Medulla oblongata (tissue), 1 donor: ENCODE results near the gene ANO10.
"Not testable (repeated sequence)": the region's sequence is repeated elsewhere in the genome, so short reads cannot be mapped to it uniquely, and the experiment has no call there.

Experiments
- DNase-seq: peaks from one replicate; pipeline ENCODE4 v3.0.0-alpha.2; 2015; ENCODE audit errors: extremely low spot score

ANO10 gene, protein sequence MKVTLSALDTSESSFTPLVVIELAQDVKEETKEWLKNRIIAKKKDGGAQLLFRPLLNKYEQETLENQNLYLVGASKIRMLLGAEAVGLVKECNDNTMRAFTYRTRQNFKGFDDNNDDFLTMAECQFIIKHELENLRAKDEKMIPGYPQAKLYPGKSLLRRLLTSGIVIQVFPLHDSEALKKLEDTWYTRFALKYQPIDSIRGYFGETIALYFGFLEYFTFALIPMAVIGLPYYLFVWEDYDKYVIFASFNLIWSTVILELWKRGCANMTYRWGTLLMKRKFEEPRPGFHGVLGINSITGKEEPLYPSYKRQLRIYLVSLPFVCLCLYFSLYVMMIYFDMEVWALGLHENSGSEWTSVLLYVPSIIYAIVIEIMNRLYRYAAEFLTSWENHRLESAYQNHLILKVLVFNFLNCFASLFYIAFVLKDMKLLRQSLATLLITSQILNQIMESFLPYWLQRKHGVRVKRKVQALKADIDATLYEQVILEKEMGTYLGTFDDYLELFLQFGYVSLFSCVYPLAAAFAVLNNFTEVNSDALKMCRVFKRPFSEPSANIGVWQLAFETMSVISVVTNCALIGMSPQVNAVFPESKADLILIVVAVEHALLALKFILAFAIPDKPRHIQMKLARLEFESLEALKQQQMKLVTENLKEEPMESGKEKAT

DNA sequence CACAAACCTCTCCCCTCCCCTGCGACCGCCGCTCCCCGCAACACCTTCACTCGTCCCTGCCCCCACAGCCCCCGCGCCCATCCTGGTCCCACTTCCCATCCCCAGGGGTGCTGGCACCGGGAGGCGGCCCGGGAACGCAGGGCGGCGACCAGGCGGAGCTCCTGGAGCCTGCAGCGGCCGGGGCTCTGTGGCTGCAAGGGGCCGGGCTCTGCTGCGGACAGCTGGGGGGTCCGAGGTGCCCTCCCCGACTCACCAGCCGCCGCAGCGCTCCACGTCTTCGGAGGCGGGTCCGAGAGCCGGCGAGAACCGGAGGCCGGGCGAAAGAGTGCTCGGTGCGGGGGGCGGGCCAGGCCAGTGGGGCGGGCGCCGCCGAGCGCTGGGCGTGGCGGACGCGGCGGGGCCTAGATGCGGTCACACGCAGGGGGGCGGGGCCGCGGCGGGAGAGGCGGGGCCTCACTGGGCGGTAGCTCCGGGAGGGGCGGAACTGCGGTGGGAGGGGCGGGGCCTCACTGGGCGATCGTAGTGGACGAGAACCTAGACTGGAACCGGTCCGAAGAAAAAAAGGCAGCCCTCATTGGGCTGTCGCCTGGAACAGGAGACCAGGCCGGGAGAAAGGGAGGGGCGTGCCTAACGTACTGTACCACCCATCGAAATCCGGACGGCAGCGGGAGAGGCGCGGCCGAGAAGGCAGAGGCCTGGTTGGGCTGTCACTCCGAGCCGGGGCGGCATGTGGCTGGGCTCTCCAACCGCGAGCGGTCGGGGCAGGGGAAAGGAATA lies at the start of gene ANO10:
ANO10 (minus strand) TSS at position 356 of the 777 bp plus-strand sequence. CDS start 16,159 bp downstream, outside the sequence.
- DNase-seq: peak; percentile 98

DNA sequence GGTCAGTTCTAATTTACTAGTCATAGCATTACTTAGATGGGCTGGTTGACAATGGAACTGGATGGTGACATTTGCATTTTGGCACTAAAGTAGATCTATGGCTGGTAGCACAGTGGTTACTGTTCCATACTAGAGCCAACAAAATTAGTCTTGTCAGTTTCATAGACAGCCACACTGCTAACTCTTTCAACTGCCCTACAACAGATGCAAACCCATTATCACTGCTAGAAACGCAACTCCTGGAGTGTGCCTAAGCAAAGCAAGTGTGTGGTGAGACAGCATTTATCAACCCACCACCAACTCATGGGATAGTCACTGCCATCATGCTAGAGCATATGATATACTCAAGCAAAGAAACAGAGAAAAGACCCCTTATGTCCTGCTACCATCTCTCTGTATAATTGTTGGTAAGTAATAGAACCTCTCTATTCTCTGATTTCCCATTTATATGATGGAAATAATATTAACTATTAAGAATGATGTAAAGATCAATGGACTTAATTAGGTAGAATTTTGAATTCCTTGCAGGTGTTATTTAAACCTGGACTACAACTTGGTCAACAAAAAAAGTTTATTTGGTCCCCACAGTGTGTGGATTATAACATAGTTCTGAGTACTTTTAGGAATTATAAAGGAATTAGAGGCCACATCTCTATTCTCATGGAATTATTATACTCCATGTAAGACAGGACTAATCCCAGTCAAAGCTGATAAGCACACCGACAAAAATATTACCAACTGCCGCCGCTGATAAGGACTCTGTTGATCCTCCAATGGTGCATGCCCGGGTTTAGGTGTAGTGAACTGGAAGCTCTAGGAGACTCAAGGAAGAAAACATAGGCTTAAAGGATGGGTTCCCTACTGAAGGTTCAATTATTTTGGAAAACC lies 49.1 kb upstream of the ANO10 start:
- no peak for DNase-seq

DNA sequence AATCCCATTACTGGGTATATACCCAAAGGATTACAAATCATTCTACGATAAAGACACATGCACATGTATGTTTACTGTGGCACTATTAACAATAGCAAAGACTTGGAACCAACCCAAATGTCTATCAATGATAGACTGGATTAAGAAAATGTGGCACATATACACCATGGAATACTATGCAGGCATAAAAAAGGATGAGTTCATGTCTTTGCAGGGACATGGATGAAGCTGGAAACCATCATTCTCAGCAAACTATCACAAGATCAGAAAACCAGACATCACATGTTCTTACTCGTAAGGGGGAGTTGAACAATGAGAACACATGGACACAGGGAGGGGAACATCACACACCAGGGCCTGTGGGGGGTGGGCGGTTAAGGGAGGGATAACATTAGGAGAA lies 43.2 kb upstream of the ANO10 start:
- DNase-seq: not testable (repeated sequence)

DNA sequence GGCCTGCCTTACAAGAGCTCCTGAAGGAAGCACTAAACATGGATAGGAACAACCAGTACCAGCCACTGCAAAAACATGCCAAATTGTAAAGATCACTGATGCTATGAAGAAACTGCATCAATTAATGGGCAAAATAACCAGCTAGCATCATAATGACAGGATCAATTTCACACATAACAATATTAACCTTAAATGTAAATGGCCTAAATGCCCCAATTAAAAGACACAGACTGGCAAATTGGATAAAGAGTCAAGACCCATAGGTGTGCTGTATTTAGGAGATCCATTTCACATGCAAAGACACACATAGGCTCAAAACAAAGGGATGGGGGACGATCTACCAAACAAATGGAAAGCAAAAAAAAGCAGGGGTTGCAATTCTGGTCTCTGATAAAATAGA lies 39.6 kb upstream of the ANO10 start:
- not testable (repeated sequence) for DNase-seq

DNA sequence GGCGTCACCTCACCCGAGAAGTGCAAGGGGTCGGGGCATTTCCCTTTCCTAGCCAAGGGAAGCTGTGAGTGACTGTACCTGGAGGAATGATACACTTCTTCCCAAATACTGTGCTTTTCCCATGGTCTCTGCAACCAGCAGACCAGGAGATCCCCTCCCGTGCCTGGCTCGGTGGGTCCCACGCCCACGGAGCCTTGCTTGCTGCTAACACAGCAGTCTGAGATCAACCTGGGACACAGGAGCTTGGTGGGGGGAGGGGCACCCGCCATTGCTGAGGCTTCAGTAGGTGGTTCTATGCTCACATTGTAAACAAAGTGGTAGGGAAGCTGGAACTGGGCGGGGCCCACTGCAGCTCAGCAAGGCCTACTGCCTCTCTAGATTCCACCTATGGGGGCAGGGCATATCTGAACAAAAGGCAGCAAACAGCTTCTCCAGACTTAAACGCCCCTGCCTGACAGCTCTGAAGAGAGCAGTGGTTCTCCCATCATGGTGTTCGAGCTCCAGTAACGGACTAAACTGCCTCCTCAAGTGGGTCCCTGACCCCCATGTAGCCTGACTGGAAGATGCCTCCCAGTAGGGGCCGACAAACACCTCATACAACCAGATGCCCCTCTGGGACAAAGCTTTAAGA lies 37.6 kb upstream of the ANO10 start:
- no peak for DNase-seq

DNA sequence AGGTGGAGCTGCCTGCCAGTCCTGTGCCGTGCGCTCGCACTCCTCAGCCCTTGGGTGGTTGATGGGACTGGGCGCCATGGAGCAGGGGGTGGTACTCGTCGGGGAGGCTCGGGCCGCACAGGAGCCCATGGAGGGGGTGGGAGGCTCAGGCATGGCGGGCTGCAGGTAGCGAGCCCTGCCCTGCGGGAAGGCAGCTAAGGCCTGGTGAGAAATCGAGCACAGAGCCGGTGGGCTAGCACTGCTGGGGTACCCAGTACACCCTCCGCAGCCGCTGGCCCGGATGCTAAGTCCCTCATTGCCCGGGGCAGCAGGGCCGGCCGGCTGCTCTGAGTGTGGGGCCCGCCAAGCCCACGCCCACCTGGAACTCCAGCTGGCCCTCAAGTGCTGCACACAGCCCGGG lies 34.6 kb upstream of the ANO10 start:
- DNase-seq: not testable (repeated sequence)

DNA sequence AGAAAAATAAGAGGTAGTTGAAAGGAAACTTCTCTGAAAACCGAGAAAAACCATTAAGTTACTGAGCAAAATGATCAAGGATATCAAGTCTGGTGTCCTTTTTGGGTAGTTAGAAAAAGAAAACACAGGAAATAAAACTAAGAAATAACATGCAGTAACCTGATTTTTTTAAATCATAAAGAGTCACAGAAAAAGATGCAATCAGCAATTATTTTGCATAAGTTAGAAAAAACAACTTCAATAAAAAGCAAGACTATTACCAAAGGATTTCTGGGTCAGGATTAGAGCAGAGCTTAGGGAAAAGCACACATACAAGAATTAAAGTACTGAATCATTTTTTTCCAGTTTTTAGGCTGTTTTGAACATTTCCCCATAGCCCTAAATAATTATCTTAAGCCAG lies 28.5 kb upstream of the ANO10 start:
- DNase-seq: no peak

DNA sequence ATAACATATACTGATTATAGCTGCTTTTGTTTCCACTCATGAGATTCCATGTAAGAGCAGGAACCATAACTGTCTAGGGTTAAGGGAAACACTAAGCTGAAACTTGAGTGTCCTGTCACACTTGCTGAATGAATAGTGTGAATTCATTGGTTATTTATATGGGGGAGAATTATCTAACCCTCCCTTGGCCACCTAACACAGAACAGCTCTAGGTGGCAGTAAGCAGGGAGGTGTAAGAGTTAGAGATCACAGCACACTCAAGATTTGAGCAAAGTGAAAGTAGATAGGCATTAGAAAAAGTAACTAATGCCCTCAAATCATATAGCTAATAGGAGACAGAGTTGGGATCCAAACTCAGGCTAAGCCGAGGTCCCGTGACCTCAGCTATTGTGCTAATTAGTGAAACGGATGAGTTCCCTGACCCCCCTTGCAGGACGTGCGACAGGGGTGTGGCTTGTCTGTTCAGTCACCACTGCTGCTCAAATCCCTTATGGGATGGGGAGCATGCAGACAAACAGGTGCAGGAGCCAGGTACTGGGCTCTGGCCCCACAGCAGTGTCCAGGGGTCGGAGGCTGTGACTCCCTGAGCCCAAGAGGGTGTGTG lies 27.7 kb upstream of the ANO10 start:
- DNase-seq: no peak

DNA sequence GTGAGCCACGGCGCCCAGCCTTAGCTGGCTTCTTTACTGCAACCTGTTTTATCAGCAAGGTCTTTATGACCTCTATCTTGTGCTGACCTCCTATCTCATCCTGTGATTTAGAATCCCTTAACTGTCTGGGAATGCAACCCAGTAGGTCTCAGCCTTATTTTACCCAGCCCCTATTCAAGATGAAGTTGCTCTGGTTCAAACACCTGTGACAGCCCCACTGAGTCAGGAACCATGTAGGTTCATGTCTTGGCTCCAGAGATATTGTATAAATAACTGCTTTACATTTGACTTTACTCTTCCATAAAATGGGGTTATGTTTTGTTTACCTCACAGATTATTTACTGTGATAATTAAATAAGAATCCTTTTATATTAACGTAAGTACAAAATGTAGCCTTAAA lies 27.1 kb upstream of the ANO10 start:
- DNase-seq: no peak

DNA sequence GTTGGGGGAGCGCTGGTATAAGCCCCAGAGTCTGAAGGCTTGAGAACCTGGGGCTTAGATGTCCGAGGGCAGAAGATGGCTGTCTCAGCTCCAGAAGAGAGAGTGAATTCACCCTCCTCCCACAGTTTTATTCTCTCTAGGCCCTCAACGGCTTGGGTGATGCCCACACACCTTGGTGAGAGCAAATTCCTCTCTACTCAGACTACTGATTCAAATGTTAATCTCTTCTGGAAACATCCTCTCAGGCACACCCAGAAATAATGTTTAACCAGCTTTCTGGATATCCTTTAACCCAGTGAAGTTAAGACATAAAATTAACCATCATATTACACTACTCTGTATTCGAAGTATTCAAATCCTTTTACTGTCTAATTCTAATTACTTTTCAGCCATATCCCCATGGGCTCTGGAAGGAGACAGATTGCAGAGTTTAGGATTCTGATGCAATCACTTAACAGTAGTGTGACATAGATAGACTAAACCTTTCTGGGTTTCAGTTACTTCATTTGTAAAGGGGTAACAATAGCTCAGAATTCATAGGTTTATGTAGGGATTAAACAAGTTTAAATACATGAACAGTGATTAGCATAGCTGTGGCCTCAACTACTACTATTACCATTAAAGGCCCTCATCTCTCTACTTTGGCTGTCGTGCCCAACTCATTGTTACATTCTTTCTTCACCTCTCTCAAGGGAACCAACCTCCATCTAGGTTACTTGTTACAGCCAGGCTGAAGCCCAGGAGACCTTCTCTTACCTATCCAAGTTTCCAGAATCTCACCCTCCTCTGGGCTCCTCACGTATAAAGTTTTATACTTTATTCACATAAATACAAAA lies 25.7 kb upstream of the ANO10 start:
- no peak for DNase-seq

DNA sequence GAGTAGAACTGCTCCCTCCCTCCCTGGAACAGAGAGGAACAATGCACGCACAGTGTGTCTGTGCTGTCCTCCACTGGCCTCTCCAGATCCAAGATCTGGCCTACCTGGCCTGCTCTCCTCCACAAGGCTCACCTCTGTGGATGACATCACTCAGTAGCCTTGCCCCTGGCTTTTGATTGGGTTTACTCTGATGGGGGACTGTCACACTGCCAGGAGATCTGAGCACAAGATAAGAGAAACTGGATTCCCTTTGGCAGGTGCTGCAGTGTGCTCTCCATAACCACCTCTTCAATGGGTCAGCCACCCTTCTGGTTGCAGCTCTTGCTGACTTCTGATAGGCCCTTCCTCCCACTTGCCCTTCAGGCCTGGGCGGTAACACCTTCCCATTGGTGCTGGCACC lies 22.6 kb upstream of the ANO10 start:
- no peak for DNase-seq

DNA sequence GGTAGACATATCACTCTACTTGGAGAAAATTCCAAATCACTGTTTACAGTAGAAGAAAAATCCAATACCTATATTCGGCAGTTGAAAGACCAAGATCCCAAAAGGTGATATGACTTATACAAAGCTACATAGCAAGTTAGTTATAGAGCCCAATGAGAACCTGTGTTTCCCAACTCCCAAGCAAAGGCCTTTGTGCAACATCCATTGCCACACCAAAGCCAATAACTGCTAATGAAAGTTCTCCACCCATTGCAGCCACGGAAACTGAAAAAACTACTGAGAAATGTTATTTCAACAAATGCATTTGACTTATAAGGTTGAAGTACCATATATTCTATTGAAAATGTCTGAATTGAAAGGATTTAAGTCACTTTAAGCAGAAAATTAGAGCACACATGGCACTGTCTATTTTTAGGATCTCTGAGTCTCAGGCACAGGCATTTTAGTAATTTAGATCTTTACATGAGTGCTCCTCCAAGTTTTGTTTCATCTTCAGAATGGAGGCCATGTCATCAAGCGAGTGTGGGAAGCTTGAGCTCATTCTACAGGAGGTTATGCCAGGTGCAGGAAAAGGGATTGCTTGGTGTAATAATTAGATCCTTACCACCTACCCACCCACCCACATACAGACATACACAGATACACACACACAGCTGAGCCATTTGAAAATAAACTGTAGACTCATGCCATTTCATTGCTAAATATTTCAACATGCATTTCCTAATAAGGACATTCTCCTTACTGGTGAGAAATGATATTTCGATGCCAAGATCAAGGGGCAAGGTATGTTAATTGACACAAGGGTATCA lies 19.7 kb upstream of the ANO10 start:
- DNase-seq: no peak

DNA sequence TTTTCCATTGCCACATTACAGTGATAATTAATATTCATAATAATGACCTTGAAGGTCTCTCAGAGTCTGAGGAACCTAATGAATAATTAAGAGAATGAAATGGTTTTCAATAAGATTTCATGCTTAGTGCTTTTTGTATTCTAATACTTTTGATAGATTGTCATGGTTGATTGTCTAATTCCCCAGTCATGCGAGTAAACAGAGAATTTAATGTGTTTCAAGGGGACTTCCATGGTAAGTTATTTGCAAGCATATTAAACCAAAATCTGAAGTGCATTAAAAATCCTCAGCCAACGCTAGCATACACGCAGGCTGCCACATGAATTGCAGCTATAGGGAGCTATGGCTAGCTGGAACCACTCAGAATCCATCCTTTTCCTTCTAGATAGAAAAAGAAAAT lies 18.9 kb upstream of the ANO10 start:
- DNase-seq: no peak

DNA sequence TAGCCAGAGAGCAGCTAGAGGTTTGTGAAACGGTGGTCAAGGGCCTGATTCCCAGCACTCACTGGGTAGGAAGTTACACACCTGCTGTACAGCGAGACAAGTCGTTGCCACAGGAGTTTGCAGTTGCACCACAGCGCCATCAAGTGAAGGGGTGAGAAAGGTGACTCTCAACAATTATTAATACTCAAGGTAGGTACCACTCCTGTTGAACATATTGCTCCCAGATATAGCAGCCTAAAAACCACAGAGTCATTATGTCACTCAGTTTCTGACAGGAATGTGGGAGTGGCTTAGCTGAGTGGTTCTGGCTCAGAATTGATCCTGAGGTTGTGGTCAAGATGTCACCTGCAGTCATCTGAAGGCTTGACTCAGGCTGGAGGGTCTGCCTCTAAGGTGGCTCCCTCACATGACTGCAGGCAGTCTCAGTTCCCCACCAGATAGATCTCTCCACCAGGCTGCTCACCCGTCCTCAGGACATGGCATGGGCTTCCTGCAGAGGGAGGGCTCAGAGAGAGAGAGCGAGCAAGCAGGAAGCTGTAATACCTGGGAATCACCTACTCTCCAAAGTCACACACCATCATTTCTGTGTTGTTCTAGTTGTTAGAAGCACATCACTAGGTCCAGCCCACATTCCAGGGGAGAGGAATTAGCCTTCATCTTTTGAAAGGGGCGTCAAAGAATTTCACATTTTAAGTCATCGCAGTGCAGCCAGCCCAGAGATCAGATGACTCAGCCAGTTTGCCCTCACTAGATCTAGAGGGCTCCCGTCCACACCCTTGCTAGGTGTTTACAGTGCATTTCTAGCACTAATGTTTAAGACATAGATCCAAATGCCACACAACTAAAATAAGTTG lies 17.0 kb upstream of the ANO10 start:
- no peak for DNase-seq

DNA sequence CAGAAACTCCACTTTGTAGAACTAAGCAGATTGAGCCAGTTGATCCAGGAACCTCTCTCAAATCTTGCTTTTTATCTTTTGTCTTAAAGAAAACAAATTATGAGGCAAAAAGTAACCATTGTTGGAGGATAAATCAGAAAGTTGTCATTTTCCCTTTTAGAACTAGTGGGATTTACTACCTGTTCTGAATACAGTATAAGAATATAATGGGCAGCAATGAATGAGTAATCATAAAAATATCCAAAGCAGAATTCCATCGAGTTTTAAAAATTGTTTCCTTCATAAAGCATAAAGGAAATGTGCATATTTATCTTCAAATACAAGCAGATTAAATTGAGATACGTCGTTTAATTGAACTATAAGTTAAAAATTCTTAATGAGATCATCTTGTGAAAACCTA lies 15.9 kb upstream of the ANO10 start:
- DNase-seq: no peak

DNA sequence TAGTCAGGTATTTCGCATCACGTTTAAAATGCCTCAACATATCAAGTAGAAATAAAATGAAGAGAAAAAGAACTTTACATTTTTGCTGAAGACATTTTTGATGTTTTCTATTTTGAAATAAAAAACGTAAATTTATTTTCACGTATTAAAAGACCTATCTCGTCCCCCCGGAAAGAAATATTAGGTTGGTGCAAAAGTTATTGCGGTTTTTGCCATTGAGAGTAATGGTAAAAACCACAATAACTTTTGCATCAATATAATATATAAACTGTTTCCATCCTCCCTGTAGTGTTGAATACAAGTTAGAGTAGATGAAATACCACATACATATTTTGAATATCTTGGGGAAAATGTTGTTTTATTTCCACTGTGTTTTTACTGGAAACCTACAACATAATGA lies 11.2 kb upstream of the ANO10 start:
- DNase-seq: no peak

DNA sequence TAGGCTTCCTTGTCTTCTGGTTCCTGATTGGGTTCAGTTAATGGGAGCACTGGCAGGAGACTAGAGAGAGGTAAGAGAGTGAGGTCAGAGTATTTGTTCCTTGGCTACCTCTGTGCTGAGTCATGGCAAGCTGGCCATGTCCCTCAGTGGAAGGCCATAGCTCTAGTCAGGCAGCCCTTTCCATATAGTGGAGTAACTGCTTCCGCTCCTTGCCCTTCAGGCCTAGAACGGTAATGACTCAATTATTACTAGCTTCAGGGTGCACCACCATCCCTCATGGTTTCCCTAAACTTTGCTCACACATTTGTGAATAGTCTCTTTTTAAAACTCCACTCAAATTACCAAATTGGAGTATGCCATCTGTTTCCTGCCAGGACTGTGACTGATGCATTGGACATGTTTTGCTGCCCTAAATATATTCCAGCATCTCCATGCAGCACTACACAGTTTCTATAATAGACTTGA lies 10.5 kb upstream of the ANO10 start:
- DNase-seq: no peak

DNA sequence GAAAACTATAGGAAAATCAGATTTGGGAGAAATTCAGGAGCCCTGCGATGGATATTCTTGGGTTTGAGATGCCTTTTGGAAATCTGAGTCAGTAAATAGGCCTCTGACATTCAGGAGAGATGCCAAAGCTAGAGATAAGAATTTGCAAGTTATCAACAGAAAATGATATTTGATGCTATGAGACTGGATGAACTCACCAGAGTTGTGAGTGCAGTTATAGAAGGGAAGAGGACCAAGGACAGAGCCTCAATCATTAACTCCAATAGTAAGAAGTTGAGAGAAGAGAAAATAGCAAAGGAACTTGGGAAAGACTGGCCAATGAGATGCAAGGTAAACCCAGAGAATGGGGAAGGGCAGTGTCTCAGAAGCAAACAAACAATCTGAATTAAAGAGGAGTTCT lies 7.9 kb upstream of the ANO10 start:
- DNase-seq: no peak
